ENCODE results near the gene DUSP21. TPM values are rescaled to one million over a fixed set of nuclear protein-coding genes. Genes with fewer than 3 reads are reported as not detected.
"Not testable (repeated sequence)": the region's sequence is repeated elsewhere in the genome, so short reads cannot be mapped to it uniquely, and the experiment has no call there.

DUSP21 gene
- total RNA-seq, 3 donors from 2014 or later (not counting 1 experiment from before 2014, with no cell fraction given): not detected

GRCh38 chrX:44882635-44883034 lies 38.8 kb downstream of the DUSP21 start:
- no peaks in the 10 kb centered on the region for H3K27me3 Mint-ChIP-seq (ENCODE audit: low read depth in 2 of 2)
- intact Hi-C loops (cut with micrococcal nuclease): loop anchor here (5.0 kb wide), 1 partner anchor 35 kb away; no protein-coding TSS in a partner anchor
- no peaks in the 10 kb centered on the region for H3K36me3 ChIP-seq (ENCODE audit: control insufficient read depth, insufficient read depth, low read length)

GRCh38 chrX:44884944-44885343 lies 41.1 kb downstream of the DUSP21 start:
- Mint-ChIP-seq H3K27me3 (ENCODE audit: low read depth in 2 of 2) (no peaks in the 10 kb centered on the region), H3K4me1 (peaks cover 24 to 64% of the 10 kb centered on the region in 2 donors), H3K4me3 (peak overlapping the region; percentile 2), H3K36me3 (no peaks in the 10 kb centered on the region), H3K9me3 (no peaks in the 10 kb centered on the region), H3K27ac (peak overlapping the region in 1 of 2 donors; percentile 1)
- WGBS (ENCODE audit: insufficient coverage): 64% methylated on average over 3 of the region's 4 CpGs
- Histone ChIP-seq H3K27me3 (ENCODE audit: control insufficient read depth, insufficient read depth, low read length) (no peaks in the 10 kb centered on the region), H3K9me3 (ENCODE audit: control insufficient read depth, insufficient read depth, low read length) (no peaks in the 10 kb centered on the region), H3K4me1 (ENCODE audit: control insufficient read depth, insufficient read depth, low read length) (peaks cover 16% of the 10 kb centered on the region), H3K27ac (ENCODE audit: low read length) (no peak overlapping the region), H3K36me3 (ENCODE audit: control insufficient read depth, insufficient read depth, low read length) (no peaks in the 10 kb centered on the region), H3K4me3 (ENCODE audit: low read length) (no peak overlapping the region)
- no peak for DNase-seq
- TF ChIP-seq CTCF (IDR thresholded peaks at IDR 0.05): no peak
- intact Hi-C loops (cut with micrococcal nuclease): loop anchor here (5.0 kb wide), 1 partner anchor 32 kb away; no protein-coding TSS in a partner anchor
- ATAC-seq: no peak

More at GRCh38 chrX:44882635-44883034, 38.8 kb downstream of the DUSP21 start:
- ATAC-seq (no peak), DNase-seq (no peak)
- H3K27ac Mint-ChIP-seq: peak overlapping the region in 1 of 2 donors; percentile 45
- no peaks in the 10 kb centered on the region for H3K36me3 Mint-ChIP-seq
- Histone ChIP-seq H3K4me3 (ENCODE audit: low read length) (no peak overlapping the region), H3K4me1 (ENCODE audit: control insufficient read depth, insufficient read depth, low read length) (peaks cover 17% of the 10 kb centered on the region), H3K27me3 (ENCODE audit: control insufficient read depth, insufficient read depth, low read length) (no peaks in the 10 kb centered on the region), H3K9me3 (ENCODE audit: control insufficient read depth, insufficient read depth, low read length) (no peaks in the 10 kb centered on the region), H3K27ac (ENCODE audit: low read length) (no peak overlapping the region)
- no peak for TF ChIP-seq CTCF (IDR thresholded peaks at IDR 0.05)
- no peaks in the 10 kb centered on the region for H3K9me3 Mint-ChIP-seq
- peaks cover 24 to 71% of the 10 kb centered on the region in 2 donors for H3K4me1 Mint-ChIP-seq
- H3K4me3 Mint-ChIP-seq: no peak overlapping the region

- no peaks in the 10 kb centered on the region for H3K36me3 Mint-ChIP-seq
- peaks cover 23 to 59% of the 10 kb centered on the region in 2 donors for H3K4me1 Mint-ChIP-seq
- H3K4me1 ChIP-seq (ENCODE audit: control insufficient read depth, insufficient read depth, low read length): peaks cover 14% of the 10 kb centered on the region
- H3K9me3 Mint-ChIP-seq: no peaks in the 10 kb centered on the region
- H3K27me3 Mint-ChIP-seq (ENCODE audit: low read depth in 2 of 2): no peaks in the 10 kb centered on the region
- no CpG with 5 or more reads among the region's 1 CpG for WGBS (ENCODE audit: insufficient coverage)
- no peak overlapping the region for H3K4me3 ChIP-seq (ENCODE audit: low read length)
- peak overlapping the region; percentile 9 to 24 for H3K27ac Mint-ChIP-seq
- no peaks in the 10 kb centered on the region for H3K27me3 ChIP-seq (ENCODE audit: control insufficient read depth, insufficient read depth, low read length)
- DNase-seq (no peak), ATAC-seq (no peak)
- H3K36me3 ChIP-seq (ENCODE audit: control insufficient read depth, insufficient read depth, low read length): no peaks in the 10 kb centered on the region
- intact Hi-C loops (cut with micrococcal nuclease): no loop called here
- no peak overlapping the region for H3K27ac ChIP-seq (ENCODE audit: low read length)
- H3K9me3 ChIP-seq (ENCODE audit: control insufficient read depth, insufficient read depth, low read length): no peaks in the 10 kb centered on the region
- no peak overlapping the region for H3K4me3 Mint-ChIP-seq
- no peak for TF ChIP-seq CTCF (IDR thresholded peaks at IDR 0.05)
Observed at GRCh38 chrX:44889824-44890223, 46.0 kb downstream of the DUSP21 start.

- no peaks in the 10 kb centered on the region for H3K36me3 Mint-ChIP-seq
- Histone ChIP-seq H3K27ac (ENCODE audit: low read length) (no peak overlapping the region), H3K4me3 (ENCODE audit: low read length) (no peak overlapping the region), H3K4me1 (ENCODE audit: control insufficient read depth, insufficient read depth, low read length) (peaks cover 10% of the 10 kb centered on the region), H3K9me3 (ENCODE audit: control insufficient read depth, insufficient read depth, low read length) (no peaks in the 10 kb centered on the region), H3K36me3 (ENCODE audit: control insufficient read depth, insufficient read depth, low read length) (no peaks in the 10 kb centered on the region), H3K27me3 (ENCODE audit: control insufficient read depth, insufficient read depth, low read length) (no peaks in the 10 kb centered on the region)
- no peaks in the 10 kb centered on the region for H3K9me3 Mint-ChIP-seq
- H3K4me3 Mint-ChIP-seq: no peak overlapping the region
- DNase-seq (no peak), ATAC-seq (no peak)
- intact Hi-C loops (cut with micrococcal nuclease): no loop called here
- H3K27me3 Mint-ChIP-seq (ENCODE audit: low read depth in 2 of 2): no peaks in the 10 kb centered on the region
- TF ChIP-seq CTCF (IDR thresholded peaks at IDR 0.05): no peak
- H3K27ac Mint-ChIP-seq: peak overlapping the region; percentile 9 to 24
- WGBS (ENCODE audit: insufficient coverage): 67% methylated on average over 1 of the region's 3 CpGs
- peaks cover 22 to 57% of the 10 kb centered on the region in 2 donors for H3K4me1 Mint-ChIP-seq
Observed at GRCh38 chrX:44890247-44890646, 46.4 kb downstream of the DUSP21 start.

GRCh38 chrX:44890687-44891086 lies 46.9 kb downstream of the DUSP21 start:
- H3K9me3 ChIP-seq (ENCODE audit: control insufficient read depth, insufficient read depth, low read length); H3K9me3 Mint-ChIP-seq; H3K36me3 ChIP-seq (ENCODE audit: control insufficient read depth, insufficient read depth, low read length); H3K36me3 Mint-ChIP-seq; H3K27ac ChIP-seq (ENCODE audit: low read length); H3K27me3 Mint-ChIP-seq (ENCODE audit: low read depth in 2 of 2); ATAC-seq; DNase-seq; intact Hi-C loops (cut with micrococcal nuclease); H3K27ac Mint-ChIP-seq; H3K4me3 ChIP-seq (ENCODE audit: low read length); H3K27me3 ChIP-seq (ENCODE audit: control insufficient read depth, insufficient read depth, low read length): not testable (repeated sequence)
- WGBS (ENCODE audit: insufficient coverage): 100% methylated on average over 4 of the region's 10 CpGs
- H3K4me1 ChIP-seq (ENCODE audit: control insufficient read depth, insufficient read depth, low read length): peaks cover 10% of the 10 kb centered on the region
- Mint-ChIP-seq H3K4me1 (peaks cover 22 to 58% of the 10 kb centered on the region in 2 donors), H3K4me3 (peak overlapping the region; percentile 43)

Measured in natural killer cell (primary cell).